WTC11 (cell line): ENCODE results near the gene SLAMF7. TPM values are rescaled to one million over a fixed set of nuclear protein-coding genes. Genes with fewer than 3 reads are reported as not detected.
"Not testable (repeated sequence)": the region's sequence is repeated elsewhere in the genome, so short reads cannot be mapped to it uniquely, and the experiment has no call there.

Experiments
- ATAC-seq: fragments of 200-7000 bp; cut with Tn5 transposase; 2 replicates; pipeline ENCODE4 v1.10.0; 2021; ENCODE audit warnings: mild to moderate bottlenecking, moderate library complexity
- CTCF ChIA-PET: fragments of 300-600 bp; sonication (Branson Sonifier 250); formaldehyde crosslinking; loops from one replicate; lab custom pipeline; 2021; ENCODE audit warnings: antibody characterized with exemption; lab: Charles Lee
- POLR2A ChIA-PET: fragments of 350-600 bp; sonication (Branson Sonifier 250); formaldehyde crosslinking; loops from one replicate; lab custom pipeline; 2021; ENCODE audit warnings: antibody characterized with exemption; lab: Charles Lee
- DNase-seq: peaks from one replicate; pipeline ENCODE4 v3.0.0; 2021; ENCODE audit warnings: low spot score
- H3K27ac Mint-ChIP-seq: 2 replicates; pipeline ENCODE4 v1.8.0; 2021; ENCODE audit warnings: mixed read lengths
- H3K27me3 Mint-ChIP-seq: 2 replicates; pipeline ENCODE4 v1.8.0; 2021; ENCODE audit warnings: low read depth, mild to moderate bottlenecking, moderate library complexity, mixed read lengths
- H3K36me3 Mint-ChIP-seq: 2 replicates; pipeline ENCODE4 v1.8.0; 2021; ENCODE audit warnings: mixed read lengths
- H3K4me1 Mint-ChIP-seq: 2 replicates; pipeline ENCODE4 v1.8.0; 2022; ENCODE audit warnings: mixed read lengths
- H3K4me3 Mint-ChIP-seq: 2 replicates; pipeline ENCODE4 v1.8.0; 2021; ENCODE audit warnings: mild to moderate bottlenecking, moderate library complexity, mixed read lengths
- H3K9me3 Mint-ChIP-seq: 2 replicates; pipeline ENCODE4 v1.8.0; 2021; ENCODE audit warnings: mixed read lengths
- AFF4 ChIP-seq: sonication (generic); formaldehyde crosslinking; IDR thresholded peaks from 2 replicates; pipeline ENCODE4 v1.8.1; 2023; ENCODE audit warnings: mild to moderate bottlenecking, missing genetic modification reagents, borderline replicate concordance
- ATF1 ChIP-seq: sonication (generic); formaldehyde crosslinking; IDR thresholded peaks from 2 replicates; pipeline ENCODE4 v1.8.1; 2023; ENCODE audit warnings: mild to moderate bottlenecking, moderate library complexity, missing genetic modification reagents
- CBFB ChIP-seq: sonication (generic); formaldehyde crosslinking; IDR thresholded peaks from 2 replicates; pipeline ENCODE4 v1.8.1; 2022; ENCODE audit warnings: mild to moderate bottlenecking, low read depth, missing genetic modification reagents
- ESRRA ChIP-seq: sonication (generic); formaldehyde crosslinking; IDR thresholded peaks from 2 replicates; pipeline ENCODE4 v1.8.1; 2022; ENCODE audit warnings: mild to moderate bottlenecking, missing genetic modification reagents, borderline replicate concordance
- ETV6 ChIP-seq: sonication (generic); formaldehyde crosslinking; IDR thresholded peaks from 2 replicates; pipeline ENCODE4 v1.8.1; 2022; ENCODE audit warnings: mild to moderate bottlenecking, missing genetic modification reagents
- FOXP4 ChIP-seq: sonication (generic); formaldehyde crosslinking; IDR thresholded peaks from 2 replicates; pipeline ENCODE4 v1.8.0; 2022; ENCODE audit warnings: mild to moderate bottlenecking, missing genetic modification reagents
- GABPB1 ChIP-seq: sonication (generic); formaldehyde crosslinking; IDR thresholded peaks from 2 replicates; pipeline ENCODE4 v1.8.1; 2023; ENCODE audit warnings: mild to moderate bottlenecking, missing genetic modification reagents
- GRHL2 ChIP-seq: fragments of 250-450 bp; sonication (Bioruptor Pico); IDR thresholded peaks from 2 replicates; pipeline ENCODE4 v1.8.0; 2022; ENCODE audit warnings: mild to moderate bottlenecking, moderate library complexity; ENCODE audit not compliant: insufficient replicate concordance, severe bottlenecking
- IRF2 ChIP-seq: sonication (generic); formaldehyde crosslinking; IDR thresholded peaks from 2 replicates; pipeline ENCODE4 v1.8.0; 2022; ENCODE audit warnings: low read depth, missing genetic modification reagents, borderline replicate concordance
- MAX ChIP-seq: sonication (generic); formaldehyde crosslinking; IDR thresholded peaks from 2 replicates; pipeline ENCODE4 v1.8.0; 2022; ENCODE audit warnings: mild to moderate bottlenecking, missing genetic modification reagents
- SP1 ChIP-seq: sonication (generic); formaldehyde crosslinking; conservative IDR thresholded peaks from 2 replicates; pipeline ENCODE4 v1.8.1; 2022; ENCODE audit warnings: missing genetic modification reagents
- TP53 ChIP-seq: sonication (generic); formaldehyde crosslinking; IDR thresholded peaks from 2 replicates; pipeline ENCODE4 v1.8.1; 2023; ENCODE audit warnings: mild to moderate bottlenecking, missing genetic modification reagents
- ZBTB21 ChIP-seq: sonication (generic); formaldehyde crosslinking; IDR thresholded peaks from 2 replicates; pipeline ENCODE4 v1.8.1; 2023; ENCODE audit warnings: mild to moderate bottlenecking, missing genetic modification reagents, borderline replicate concordance
- ZNF396 ChIP-seq: fragments of 250-450 bp; sonication (Bioruptor Pico); IDR thresholded peaks from 2 replicates; pipeline ENCODE4 v1.8.0; 2021; ENCODE audit warnings: mild to moderate bottlenecking, moderate library complexity, borderline replicate concordance
- ZSCAN18 ChIP-seq: fragments of 250-450 bp; sonication (Bioruptor Pico); IDR thresholded peaks from 2 replicates; pipeline ENCODE4 v2.1.2; 2022; ENCODE audit warnings: mild to moderate bottlenecking, moderate library complexity
- total RNA-seq: library from RNA; stranded (reverse); gene quantifications from 3 replicates; pipeline ENCODE4 v1.2.3, GENCODE V29; 2021

SLAMF7 gene
- total RNA-seq, 1 experiment from 2014 or later, result 0.15 TPM

GRCh38 chr1:160726498-160727315, 12.3 kb upstream of the SLAMF7 start (continued):
- peak; percentile 63; the same call in 1 of the 2 replicates for TF ChIP-seq MAX (CRISPR knock-in tag)
- no peak for TF ChIP-seq ATF1
- no peak for TF ChIP-seq ETV6 (CRISPR knock-in tag)
- no peak for TF ChIP-seq GABPB1
- TF ChIP-seq IRF2, result no peak
- no peak for TF ChIP-seq ZBTB21 (CRISPR knock-in tag)
- 0 out of 2 replicates have a peak, but pooled peaks have one; percentile 33 for TF ChIP-seq ZNF396 (CRISPR knock-in tag)
- TF ChIP-seq SP1 (CRISPR knock-in tag), result no peak; the same call in 1 of the 2 replicates

- no peak for TF ChIP-seq ESRRA (CRISPR knock-in tag)
- no peak for TF ChIP-seq FOXP4 (CRISPR knock-in tag)
- 0 out of 2 replicates have a peak, but pooled peaks have one; percentile 31 for TF ChIP-seq ZSCAN18 (CRISPR knock-in tag)
- TF ChIP-seq CBFB (CRISPR knock-in tag), result no peak
- TF ChIP-seq TP53 (CRISPR knock-in tag), result no peak
- ATAC-seq (no peak), DNase-seq (no peak)
- H3K4me1 Mint-ChIP-seq, result peaks cover 21% of the 10 kb centered on the region
- H3K27me3 Mint-ChIP-seq, result no peaks in the 10 kb centered on the region; the same call in 1 of the 2 replicates
- H3K27ac Mint-ChIP-seq, result no peak overlapping the region
- ChIA-PET POLR2A (interaction anchor here (0.5 kb wide), 1 partner anchor 263 kb away, joined by 3 read pairs; no protein-coding TSS in a partner anchor), CTCF (interaction anchor here (0.5 to 5.1 kb wide), 16 partner anchors 20 to 264 kb away, joined by 3 to 47 read pairs (median 4); partner anchors contain the start of genes ITLN1 and ITLN2)
- no peak overlapping the region for H3K4me3 Mint-ChIP-seq
- peaks cover 10% of the 10 kb centered on the region for H3K9me3 Mint-ChIP-seq
- peaks cover under 1% of the 10 kb centered on the region; the same call in 1 of the 2 replicates for H3K36me3 Mint-ChIP-seq
Measured at GRCh38 chr1:160727316-160727640, 11.8 kb upstream of the SLAMF7 start.

- CTCF ChIA-PET, H3K27ac Mint-ChIP-seq, ATAC-seq, POLR2A ChIA-PET, H3K4me3 Mint-ChIP-seq, H3K27me3 Mint-ChIP-seq, H3K4me1 Mint-ChIP-seq, DNase-seq: not testable (repeated sequence)
- Mint-ChIP-seq H3K36me3 (peaks cover 13% of the 10 kb centered on the region), H3K9me3 (peaks cover 36% of the 10 kb centered on the region)
Measured at GRCh38 chr1:160731564-160731963, 7.5 kb upstream of the SLAMF7 start.

- peaks cover 17% of the 10 kb centered on the region for H3K36me3 Mint-ChIP-seq
- no peak for TF ChIP-seq AFF4 (CRISPR knock-in tag)
- no peak for TF ChIP-seq CBFB (CRISPR knock-in tag)
- TF ChIP-seq GRHL2 (CRISPR knock-in tag), result no peak
- peaks cover 40% of the 10 kb centered on the region for H3K9me3 Mint-ChIP-seq
- H3K27ac Mint-ChIP-seq, result no peak overlapping the region
- no peak for ATAC-seq
- no peak overlapping the region for H3K4me3 Mint-ChIP-seq
- ChIA-PET POLR2A (no interaction called here), CTCF (no interaction called here)
- DNase-seq, result no peak
- no peaks in the 10 kb centered on the region for H3K4me1 Mint-ChIP-seq
- H3K27me3 Mint-ChIP-seq, result peaks cover 7% of the 10 kb centered on the region
Measured at GRCh38 chr1:160731990-160732389, 7.1 kb upstream of the SLAMF7 start.
